ENCODE measurements around the gene NUP210L. TPM values are rescaled to one million over a fixed set of nuclear protein-coding genes. Genes with fewer than 3 reads are reported as not detected.

Gene NUP210L
- total and polyA plus RNA-seq, 9 of the 15 experiments (the other 6 are each of a cell fraction or from before 2014, with no cell fraction given) = 0.01 to 0.04 TPM; not detected in 7

DNA sequence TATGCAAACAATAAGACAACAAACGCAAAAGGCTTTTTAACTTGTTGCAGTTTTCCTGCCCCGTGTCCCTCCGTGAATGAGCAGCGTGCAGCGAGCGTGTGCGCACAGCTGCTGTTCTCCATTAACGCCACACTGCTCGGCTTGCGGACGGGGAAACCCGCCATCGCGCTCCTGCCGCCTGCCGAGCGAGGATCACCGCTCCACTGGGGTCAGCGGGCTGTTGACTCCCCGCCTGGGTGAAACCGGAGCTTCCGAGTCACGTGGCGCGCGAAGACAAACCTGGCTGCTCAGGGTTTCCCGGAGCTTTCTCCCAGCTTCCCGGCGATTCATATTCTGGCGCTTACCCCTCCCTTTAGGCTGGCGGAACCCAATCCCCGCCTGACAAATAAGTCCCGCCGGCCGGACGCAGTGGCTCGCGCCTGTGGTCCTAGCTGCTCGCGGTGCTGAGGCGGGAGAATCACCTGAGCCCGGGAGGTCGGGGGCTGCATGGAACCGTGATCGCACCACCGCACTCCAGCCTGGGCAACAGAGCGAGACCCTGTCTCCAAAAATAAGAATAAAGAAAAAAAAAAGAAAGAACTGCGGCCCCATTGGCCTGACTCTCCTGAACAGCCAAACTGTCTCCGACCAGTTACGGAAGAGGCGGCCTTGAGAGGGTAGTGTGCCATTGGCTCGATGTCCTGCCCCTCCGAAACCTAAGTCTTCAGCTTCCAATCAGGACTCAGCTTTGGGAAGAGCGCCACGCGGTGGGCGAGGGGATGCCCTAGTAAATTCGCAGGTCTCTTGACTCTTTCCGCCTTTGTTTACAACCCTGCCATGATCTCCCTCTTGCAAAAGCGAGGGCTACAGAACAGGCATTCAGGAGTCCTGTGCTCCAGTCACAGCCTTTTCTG lies 187.5 kb downstream of the NUP210L start, which contains the start of gene CREB3L4 (continued):
- TF ChIP-seq, protein P1, sequence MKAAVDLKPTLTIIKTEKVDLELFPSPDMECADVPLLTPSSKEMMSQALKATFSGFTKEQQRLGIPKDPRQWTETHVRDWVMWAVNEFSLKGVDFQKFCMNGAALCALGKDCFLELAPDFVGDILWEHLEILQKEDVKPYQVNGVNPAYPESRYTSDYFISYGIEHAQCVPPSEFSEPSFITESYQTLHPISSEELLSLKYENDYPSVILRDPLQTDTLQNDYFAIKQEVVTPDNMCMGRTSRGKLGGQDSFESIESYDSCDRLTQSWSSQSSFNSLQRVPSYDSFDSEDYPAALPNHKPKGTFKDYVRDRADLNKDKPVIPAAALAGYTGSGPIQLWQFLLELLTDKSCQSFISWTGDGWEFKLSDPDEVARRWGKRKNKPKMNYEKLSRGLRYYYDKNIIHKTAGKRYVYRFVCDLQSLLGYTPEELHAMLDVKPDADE (conservative IDR thresholded peaks at IDR 0.05; ENCODE audit: control insufficient read depth, low read depth, low read length) = no peak
- TF ChIP-seq, protein P2, sequence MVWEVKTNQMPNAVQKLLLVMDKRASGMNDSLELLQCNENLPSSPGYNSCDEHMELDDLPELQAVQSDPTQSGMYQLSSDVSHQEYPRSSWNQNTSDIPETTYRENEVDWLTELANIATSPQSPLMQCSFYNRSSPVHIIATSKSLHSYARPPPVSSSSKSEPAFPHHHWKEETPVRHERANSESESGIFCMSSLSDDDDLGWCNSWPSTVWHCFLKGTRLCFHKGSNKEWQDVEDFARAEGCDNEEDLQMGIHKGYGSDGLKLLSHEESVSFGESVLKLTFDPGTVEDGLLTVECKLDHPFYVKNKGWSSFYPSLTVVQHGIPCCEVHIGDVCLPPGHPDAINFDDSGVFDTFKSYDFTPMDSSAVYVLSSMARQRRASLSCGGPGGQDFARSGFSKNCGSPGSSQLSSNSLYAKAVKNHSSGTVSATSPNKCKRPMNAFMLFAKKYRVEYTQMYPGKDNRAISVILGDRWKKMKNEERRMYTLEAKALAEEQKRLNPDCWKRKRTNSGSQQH (CRISPR knock-in tag; IDR thresholded peaks at IDR 0.05) = 0 out of 2 replicates have a peak, but pooled peaks have one; percentile 60
- no peak for TF ChIP-seq PURB (CRISPR knock-in tag; IDR thresholded peaks at IDR 0.05; ENCODE audit: low read depth)
- peak; percentile 91 for TF ChIP-seq TBP (optimal IDR thresholded peaks at IDR 0.05; ENCODE audit: low read depth, low read length)
- TF ChIP-seq CBX8 (IDR thresholded peaks at IDR 0.05; ENCODE audit: borderline replicate concordance, extremely low read depth, low read depth, low read length, poor library complexity, severe bottlenecking) = no peak
- TF ChIP-seq ZNF445 (CRISPR knock-in tag; IDR thresholded peaks at IDR 0.05; ENCODE audit: low read depth) = no peak
- TF ChIP-seq, protein P3, sequence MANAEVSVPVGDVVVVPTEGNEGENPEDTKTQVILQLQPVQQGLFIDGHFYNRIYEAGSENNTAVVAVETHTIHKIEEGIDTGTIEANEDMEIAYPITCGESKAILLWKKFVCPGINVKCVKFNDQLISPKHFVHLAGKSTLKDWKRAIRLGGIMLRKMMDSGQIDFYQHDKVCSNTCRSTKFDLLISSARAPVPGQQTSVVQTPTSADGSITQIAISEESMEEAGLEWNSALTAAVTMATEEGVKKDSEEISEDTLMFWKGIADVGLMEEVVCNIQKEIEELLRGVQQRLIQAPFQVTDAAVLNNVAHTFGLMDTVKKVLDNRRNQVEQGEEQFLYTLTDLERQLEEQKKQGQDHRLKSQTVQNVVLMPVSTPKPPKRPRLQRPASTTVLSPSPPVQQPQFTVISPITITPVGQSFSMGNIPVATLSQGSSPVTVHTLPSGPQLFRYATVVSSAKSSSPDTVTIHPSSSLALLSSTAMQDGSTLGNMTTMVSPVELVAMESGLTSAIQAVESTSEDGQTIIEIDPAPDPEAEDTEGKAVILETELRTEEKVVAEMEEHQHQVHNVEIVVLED (CRISPR knock-in tag; IDR thresholded peaks at IDR 0.05) = no peak
- no peak for TF ChIP-seq LEF1 (IDR thresholded peaks at IDR 0.05)
- peak; percentile 60 for TF ChIP-seq SMARCE1 (IDR thresholded peaks at IDR 0.05)
- peak; percentile 73 for TF ChIP-seq CREM (IDR thresholded peaks at IDR 0.05; ENCODE audit: low read depth)
- TF ChIP-seq, protein P4, sequence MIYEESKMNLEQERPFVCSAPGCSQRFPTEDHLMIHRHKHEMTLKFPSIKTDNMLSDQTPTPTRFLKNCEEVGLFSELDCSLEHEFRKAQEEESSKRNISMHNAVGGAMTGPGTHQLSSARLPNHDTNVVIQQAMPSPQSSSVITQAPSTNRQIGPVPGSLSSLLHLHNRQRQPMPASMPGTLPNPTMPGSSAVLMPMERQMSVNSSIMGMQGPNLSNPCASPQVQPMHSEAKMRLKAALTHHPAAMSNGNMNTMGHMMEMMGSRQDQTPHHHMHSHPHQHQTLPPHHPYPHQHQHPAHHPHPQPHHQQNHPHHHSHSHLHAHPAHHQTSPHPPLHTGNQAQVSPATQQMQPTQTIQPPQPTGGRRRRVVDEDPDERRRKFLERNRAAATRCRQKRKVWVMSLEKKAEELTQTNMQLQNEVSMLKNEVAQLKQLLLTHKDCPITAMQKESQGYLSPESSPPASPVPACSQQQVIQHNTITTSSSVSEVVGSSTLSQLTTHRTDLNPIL (CRISPR knock-in tag; IDR thresholded peaks at IDR 0.05) = no peak
- TF ChIP-seq, protein P5, sequence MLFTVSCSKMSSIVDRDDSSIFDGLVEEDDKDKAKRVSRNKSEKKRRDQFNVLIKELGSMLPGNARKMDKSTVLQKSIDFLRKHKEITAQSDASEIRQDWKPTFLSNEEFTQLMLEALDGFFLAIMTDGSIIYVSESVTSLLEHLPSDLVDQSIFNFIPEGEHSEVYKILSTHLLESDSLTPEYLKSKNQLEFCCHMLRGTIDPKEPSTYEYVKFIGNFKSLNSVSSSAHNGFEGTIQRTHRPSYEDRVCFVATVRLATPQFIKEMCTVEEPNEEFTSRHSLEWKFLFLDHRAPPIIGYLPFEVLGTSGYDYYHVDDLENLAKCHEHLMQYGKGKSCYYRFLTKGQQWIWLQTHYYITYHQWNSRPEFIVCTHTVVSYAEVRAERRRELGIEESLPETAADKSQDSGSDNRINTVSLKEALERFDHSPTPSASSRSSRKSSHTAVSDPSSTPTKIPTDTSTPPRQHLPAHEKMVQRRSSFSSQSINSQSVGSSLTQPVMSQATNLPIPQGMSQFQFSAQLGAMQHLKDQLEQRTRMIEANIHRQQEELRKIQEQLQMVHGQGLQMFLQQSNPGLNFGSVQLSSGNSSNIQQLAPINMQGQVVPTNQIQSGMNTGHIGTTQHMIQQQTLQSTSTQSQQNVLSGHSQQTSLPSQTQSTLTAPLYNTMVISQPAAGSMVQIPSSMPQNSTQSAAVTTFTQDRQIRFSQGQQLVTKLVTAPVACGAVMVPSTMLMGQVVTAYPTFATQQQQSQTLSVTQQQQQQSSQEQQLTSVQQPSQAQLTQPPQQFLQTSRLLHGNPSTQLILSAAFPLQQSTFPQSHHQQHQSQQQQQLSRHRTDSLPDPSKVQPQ (CRISPR knock-in tag; IDR thresholded peaks at IDR 0.05; ENCODE audit: borderline replicate concordance) = no peak
- no peak for TF ChIP-seq STAT5A (IDR thresholded peaks at IDR 0.05; ENCODE audit: borderline replicate concordance, low read length)
- TF ChIP-seq, protein P6, sequence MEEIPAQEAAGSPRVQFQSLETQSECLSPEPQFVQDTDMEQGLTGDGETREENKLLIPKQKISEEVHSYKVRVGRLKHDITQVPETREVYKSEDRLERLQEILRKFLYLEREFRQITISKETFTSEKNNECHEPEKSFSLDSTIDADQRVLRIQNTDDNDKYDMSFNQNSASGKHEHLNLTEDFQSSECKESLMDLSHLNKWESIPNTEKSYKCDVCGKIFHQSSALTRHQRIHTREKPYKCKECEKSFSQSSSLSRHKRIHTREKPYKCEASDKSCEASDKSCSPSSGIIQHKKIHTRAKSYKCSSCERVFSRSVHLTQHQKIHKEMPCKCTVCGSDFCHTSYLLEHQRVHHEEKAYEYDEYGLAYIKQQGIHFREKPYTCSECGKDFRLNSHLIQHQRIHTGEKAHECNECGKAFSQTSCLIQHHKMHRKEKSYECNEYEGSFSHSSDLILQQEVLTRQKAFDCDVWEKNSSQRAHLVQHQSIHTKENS (CRISPR knock-in tag; IDR thresholded peaks at IDR 0.05) = no peak
- TF ChIP-seq ZNF57 (CRISPR knock-in tag; IDR thresholded peaks at IDR 0.05) = no peak
- TF ChIP-seq NR1H2 (CRISPR knock-in tag; IDR thresholded peaks at IDR 0.05) = peak; percentile 94; the same call in 1 of the 2 replicates

Data from K562 (cell line).